Testis (tissue), 2 donors: Measurements from ENCODE around the gene ACOT9.

Source experiments
- CTCF ChIP-seq, 3 experiments: fragments of 450-650 bp in 2 of 3; fragments of 200-600 bp in 1 of 3; sonication (generic) in 1 of 3; IDR thresholded peaks; one replicate each; pipeline ENCODE4 v1.5.1; 2016 to 2019; ENCODE audit warnings: antibody characterized with exemption in 3 of 3, mild to moderate bottlenecking in 2 of 3, moderate library complexity in 1 of 3
- POLR2A ChIP-seq: fragments of 450-650 bp; IDR thresholded peaks from one replicate; pipeline ENCODE4 v1.6.1; 2017; ENCODE audit warnings: antibody characterized with exemption, mild to moderate bottlenecking, moderate library complexity

GRCh38 chrX:23783589-23784469 lies 40.8 kb upstream of the ACOT9 start:
- TF ChIP-seq CTCF (IDR thresholded peaks at IDR 0.05) (no peak), POLR2A (no peak)
